DMS153 treated with DMSO at 0.1 percent for 48 hours (cell line): Measurements from ENCODE around the gene TRABD.

Experiments
- DNase-seq: peaks from one replicate; lab custom pipeline; 2025; ENCODE audit not compliant: unreplicated experiment; lab: John Stamatoyannopoulos, UW

The TRABD gene

DNA sequence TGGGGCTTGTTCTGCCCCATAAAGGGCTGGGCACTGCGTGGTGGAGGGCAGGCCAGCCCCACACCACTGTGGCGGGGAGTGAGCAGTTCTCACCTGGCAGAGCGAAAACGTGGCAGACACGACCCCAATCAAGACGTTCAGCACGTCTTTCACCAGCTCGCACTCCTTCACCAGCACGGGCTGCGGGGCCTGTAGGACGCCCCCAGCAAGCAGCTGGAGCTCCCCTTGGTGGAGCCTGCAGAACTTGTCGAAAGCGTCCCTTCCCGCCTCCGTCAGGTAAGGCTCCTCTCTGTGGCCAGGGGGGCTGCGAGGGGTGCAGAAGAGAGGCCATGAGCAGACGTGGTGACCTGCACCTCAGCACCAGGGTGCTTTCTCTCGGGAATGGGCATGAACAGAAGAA is 47.5 kb downstream of the TRABD start:
- DNase-seq = no peak

DNA sequence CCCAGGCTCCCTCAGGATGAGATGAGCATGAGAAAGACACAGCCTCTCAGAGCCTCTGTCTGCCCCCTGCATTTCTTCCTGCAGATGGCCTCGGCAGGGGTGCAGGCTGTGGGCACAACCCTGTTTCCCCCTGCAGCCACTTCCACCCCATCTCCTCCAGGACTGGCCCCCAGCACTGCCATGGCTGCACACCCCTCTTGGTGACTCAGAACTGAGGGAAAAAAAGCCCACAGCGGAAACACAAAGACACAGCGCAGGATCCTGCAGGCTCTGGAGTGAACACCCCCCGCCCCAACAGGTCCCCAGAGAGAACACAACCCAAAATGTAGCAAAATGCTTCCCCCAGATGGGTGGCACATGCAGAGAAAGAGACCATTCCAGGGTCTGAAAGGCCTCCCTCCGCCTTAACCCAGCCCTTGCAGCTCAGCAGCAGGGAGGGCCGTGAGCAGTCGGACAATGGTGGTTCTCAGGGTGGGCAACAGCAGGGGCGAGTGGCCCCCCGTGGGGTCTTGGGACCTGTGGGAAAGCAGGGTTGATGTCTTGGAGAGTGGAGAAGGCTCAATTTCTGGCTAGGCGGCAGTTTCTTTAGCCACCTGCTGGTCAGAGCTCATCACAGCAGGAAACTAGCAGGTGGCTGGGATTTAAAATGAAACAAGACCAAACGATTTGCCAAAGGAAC is 51.2 kb downstream of the TRABD start:
- DNase-seq = no peak

GRCh38 chr22:50238755-50239154 is 53.0 kb downstream of the TRABD start:
- DNase-seq = no peak

DNA sequence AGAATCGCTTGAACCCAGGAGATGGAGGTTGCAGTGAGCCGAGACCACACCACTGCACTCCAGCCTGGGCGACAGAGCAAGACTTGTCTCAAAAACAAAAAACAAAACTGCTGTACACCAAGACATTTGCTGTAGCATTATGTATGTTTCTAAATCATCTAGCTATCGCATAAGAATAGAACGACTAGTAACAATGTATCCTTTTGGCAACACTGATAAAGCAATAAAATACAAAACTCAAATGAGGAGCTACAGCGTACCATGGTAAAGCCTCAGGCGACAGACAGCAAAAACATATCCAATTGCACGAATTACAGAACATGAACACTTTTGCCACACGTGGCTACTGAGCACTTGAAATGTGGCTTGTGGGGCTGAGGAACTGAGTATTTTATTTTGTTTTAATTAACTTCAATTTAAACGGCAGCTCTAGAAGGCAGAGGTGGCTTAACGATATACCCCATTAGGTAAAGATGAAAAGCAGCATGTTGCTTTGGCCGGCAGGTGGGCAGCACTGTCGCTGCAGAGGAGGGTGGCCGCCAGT is 56.8 kb downstream of the TRABD start:
- no peak for DNase-seq

- no peak for DNase-seq
These were observed 58.1 kb downstream of the TRABD start for GRCh38 chr22:50243685-50244419.

- peak; percentile 78 for DNase-seq
These were observed 58.9 kb downstream of the TRABD start, which contains the start of gene TUBGCP6 for GRCh38 chr22:50244420-50245213. Gene TUBGCP6, minus strand, starts transcription at chr22:50245023. Its CDS starts 564 bp downstream, at chr22:50244459.

DNA sequence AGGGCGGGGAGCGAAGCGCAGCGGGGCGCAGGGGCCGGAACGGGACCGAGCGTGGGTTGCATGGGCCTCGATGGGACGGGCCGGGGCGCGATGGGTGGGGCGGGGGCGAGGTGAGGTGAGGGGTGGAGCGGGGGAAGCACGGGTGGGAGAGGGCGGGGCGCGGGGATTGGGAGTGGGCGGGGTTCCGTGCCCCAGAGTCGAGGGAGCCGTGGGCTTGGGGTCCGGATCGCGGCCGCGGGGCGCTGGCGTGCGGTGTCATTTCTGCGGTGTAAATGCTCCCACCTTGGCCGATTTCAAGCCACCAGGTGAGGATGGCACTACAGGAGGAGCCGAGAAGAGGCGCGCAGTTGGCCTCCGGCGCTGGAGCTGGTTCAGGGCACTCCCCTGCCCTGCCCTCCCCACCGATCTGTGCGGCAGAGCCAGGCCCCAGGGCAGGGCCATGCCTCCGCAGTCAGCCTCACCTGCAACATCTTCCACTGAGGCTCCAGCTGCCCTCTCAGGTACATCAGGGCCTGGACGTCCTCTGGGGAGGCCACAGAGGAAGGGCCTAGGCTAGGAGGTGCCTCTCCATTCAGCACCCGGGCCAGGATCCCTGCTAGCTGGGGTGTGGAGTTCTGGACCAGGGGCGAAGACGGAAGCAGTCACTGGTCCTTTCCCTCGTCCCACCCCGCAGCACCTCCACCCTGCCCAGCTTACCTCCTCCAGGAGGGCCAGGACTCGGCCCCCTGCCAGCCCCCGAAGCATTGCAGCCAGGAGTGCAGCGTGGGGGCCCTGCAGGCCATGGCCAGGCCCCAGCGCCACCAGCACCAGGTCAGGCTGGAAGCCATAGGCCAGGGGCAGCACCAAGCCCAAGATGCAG is 59.7 kb downstream of the TRABD start:
- no peak for DNase-seq

DNA sequence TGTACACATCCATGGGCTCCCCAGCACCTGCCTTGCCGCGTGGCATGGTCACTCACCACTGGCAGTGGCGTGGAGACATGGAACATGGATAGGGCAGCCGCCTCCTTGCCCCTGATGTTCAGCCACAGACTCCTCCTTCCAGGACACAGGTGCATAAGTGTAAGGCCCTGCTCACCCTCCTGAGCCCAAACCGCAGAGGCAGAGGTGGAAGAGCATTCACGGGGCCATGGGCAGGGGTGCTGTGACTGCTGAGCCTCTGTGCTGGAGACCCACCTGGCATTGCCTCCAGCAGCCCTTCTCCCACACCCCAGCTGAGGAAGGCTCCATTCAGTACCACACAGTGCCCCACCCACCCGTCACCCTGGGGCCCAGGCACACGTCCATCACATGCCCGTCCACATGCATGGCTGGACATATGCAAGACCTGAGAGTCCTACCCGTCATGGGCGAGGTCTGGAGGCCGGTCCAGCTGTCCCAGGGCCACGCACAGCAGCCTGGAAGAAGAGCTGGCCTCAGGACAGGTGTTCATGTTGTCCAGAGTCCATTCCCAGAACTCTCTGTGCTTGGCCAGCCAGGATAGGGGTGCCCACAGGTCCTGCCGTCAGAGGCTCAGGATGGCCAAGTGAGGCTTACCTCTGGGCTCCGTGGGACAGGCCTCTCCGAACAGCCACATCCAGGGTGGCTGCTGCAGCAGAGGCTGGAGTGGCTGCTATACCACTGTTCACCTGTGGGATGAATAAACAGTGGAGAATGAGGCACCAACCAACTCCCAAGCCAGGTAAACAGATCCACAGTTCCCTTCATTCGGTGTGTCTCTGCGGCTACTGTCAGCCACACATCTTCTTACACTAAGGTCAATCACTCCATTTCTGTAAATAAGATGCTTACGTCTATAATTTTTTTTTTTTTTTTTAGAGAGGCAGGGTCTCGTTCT is 60.8 kb downstream of the TRABD start:
- DNase-seq = no peak

GRCh38 chr22:50247748-50248147 is 62.0 kb downstream of the TRABD start:
- peak; percentile 78 for DNase-seq

- DNase-seq = no peak
These were observed 62.7 kb downstream of the TRABD start for GRCh38 chr22:50248196-50249081.
